AG09309 (cell line): Measurements from ENCODE around the gene STEEP1.

Experiments used
- DNase-seq: peaks from one replicate; pipeline ENCODE4 v3.0.0-alpha.2; 2010; ENCODE audit warnings: low read depth
- H3K4me3 ChIP-seq: 2 replicates; pipeline ENCODE4 v1.5.1; 2011; ENCODE audit warnings: mild to moderate bottlenecking, low read depth, low read length, moderate library complexity; ENCODE audit not compliant: control insufficient read depth
- CTCF ChIP-seq: IDR thresholded peaks from 2 replicates; pipeline ENCODE4 v1.5.1; 2011; ENCODE audit warnings: mild to moderate bottlenecking, low read depth, low read length, inconsistent platforms; ENCODE audit not compliant: insufficient read depth, control insufficient read depth; ENCODE audit errors: missing control alignments

The STEEP1 gene

DNA sequence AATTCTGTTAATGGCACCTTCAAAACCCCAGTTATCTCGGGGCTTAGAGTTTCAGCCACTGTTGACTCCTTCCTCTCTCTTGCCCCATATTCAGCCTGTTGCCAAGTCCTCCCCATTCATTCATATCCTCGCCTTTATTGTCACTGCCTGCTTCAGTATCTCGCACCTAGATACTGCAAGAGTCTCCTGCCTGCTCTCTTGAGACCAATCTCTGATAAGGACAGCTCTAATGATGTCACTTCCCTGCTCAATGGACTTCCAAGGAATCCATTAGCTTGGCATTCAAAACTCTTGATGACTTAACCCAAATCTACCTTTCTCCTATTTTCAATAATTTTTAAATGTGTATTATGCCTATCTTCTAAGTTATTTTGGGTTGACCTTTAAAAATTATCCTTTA lies 8.0 kb upstream of the STEEP1 start:
- no peak for DNase-seq
- no peak for TF ChIP-seq CTCF
- H3K4me3 ChIP-seq: peak overlapping the region; percentile 69

DNA sequence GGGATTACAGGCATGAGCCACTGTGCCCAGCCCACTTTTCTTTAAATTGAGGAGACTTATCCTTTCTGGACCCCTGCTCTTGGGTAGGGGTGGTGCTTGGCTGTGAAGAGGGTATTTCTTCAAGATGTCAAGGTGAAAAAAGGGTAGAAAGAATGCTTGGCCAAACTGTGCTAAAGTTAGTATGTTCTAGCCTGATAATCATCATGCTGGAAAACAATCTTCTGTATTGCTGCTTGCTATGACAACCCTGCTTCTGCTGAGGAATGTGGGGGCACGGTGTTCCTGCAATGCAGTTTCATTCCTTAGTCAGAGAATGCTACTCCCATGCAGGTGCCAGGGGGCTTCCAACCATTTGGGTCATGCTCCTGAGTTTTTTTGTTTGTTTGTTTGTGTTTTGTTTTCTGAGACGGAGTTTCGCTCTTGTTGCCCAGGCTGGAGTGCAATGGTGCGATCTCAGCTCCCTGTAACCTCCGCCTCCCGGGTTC lies 5.2 kb upstream of the STEEP1 start:
- no peak overlapping the region for H3K4me3 ChIP-seq
- no peak for TF ChIP-seq CTCF
- DNase-seq: no peak

GRCh38 chrX:119552508-119552907 lies 12.7 kb downstream of the STEEP1 start:
- H3K4me3 ChIP-seq: no peak overlapping the region
- TF ChIP-seq CTCF: no peak
- DNase-seq: no peak

GRCh38 chrX:119549327-119550016 lies 15.7 kb downstream of the STEEP1 start:
- no peak for TF ChIP-seq CTCF
- H3K4me3 ChIP-seq: no peak overlapping the region
- DNase-seq: no peak

DNA sequence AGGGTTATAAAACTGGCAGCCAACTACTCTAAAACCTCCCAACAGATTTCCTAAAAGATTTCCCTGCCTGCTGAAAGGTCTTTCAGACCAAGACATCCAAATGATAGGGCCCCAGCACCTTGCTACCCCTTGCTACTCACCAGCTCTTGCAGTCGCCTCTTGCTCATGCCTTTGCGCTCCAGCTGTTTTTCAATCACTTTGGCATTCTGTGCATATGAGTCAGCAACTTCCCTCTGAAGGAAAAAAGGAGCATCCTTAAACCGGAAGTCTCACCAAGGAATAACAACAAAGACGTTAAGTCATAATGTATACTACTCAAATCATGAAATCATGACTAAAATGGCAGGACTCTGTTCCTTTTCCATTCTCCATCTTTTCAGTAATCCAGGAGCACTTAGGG lies 24.0 kb downstream of the STEEP1 start:
- DNase-seq: peak; percentile 21

DNA sequence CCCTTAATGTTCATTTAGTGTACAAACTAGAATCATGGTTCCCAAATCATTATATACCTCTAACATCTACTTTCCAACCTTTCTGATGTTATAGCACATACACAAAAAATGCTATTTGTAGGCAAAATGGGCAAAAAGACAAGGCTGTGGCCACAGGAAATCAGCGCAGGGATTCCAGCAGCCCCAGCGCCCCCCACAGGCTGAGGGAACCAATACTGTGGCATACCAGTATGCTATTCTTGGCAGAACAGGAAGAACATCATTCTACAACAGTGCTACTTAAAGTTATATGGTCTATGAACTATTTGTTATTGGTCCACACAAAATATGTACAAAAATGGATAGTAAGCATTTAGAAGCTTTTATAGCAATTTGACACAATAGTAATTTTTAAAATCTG lies 25.3 kb downstream of the STEEP1 start:
- H3K4me3 ChIP-seq: no peak overlapping the region
- TF ChIP-seq CTCF: no peak
- no peak for DNase-seq

More for the DNA sequence above, 24.0 kb downstream of the STEEP1 start:
- no peak for TF ChIP-seq CTCF
- H3K4me3 ChIP-seq: no peak overlapping the region
